ENCODE data around the gene PHACTR2.
"Not testable (repeated sequence)": the region's sequence is repeated elsewhere in the genome, so short reads cannot be mapped to it uniquely, and the experiment has no call there.

Gene PHACTR2

DNA sequence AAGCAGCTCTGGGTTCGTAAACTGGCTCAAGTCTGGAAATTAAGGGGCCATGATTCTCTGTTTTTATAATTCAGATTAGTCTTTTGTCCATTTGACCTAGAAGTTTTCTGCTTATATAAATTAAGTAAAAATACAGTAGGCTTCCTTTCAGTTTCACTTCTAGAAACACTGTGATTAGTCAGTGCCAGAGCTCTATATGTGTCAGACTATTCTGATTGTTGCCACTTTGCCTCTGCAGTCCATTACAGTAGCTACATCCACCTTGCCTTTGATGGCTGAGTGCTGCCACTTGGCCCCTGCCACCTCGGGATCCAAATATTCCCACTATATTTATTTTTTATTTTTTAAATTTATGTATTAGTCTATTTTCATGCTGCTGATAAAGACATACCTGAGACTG lies 194.4 kb downstream of the PHACTR2 start:
- Mint-ChIP-seq H3K27me3 (ENCODE audit: low read depth) (no peaks in the 10 kb centered on the region), H3K4me3 (no peak overlapping the region)

DNA sequence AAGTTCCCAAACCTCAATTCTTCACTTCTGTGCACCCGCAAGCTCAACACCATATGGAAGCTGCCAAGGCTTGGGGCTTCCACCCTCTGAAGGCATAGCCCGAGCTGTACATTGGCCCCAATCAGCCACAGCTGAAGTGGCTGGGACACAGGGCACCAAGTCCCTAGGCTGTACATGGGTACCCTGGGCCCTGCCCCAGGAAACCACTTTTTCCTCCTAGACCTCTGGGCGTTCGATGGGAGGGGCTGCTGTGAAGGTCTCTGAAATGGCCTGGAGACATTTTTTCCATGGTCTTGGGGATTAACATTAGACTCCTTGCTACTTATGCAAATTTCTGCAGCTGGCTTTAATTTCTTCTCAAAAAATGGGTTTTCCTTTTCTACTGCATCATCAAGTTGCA lies 195.8 kb downstream of the PHACTR2 start:
- not testable (repeated sequence) for H3K4me3 Mint-ChIP-seq; H3K27ac Mint-ChIP-seq; H3K4me1 Mint-ChIP-seq; H3K27me3 Mint-ChIP-seq (ENCODE audit: low read depth)
- Mint-ChIP-seq H3K9me3 (peaks cover 51% of the 10 kb centered on the region), H3K36me3 (ENCODE audit: low read depth) (peaks cover 30% of the 10 kb centered on the region)

More for the DNA sequence above, 194.4 kb downstream of the PHACTR2 start:
- TF ChIP-seq, protein P1, sequence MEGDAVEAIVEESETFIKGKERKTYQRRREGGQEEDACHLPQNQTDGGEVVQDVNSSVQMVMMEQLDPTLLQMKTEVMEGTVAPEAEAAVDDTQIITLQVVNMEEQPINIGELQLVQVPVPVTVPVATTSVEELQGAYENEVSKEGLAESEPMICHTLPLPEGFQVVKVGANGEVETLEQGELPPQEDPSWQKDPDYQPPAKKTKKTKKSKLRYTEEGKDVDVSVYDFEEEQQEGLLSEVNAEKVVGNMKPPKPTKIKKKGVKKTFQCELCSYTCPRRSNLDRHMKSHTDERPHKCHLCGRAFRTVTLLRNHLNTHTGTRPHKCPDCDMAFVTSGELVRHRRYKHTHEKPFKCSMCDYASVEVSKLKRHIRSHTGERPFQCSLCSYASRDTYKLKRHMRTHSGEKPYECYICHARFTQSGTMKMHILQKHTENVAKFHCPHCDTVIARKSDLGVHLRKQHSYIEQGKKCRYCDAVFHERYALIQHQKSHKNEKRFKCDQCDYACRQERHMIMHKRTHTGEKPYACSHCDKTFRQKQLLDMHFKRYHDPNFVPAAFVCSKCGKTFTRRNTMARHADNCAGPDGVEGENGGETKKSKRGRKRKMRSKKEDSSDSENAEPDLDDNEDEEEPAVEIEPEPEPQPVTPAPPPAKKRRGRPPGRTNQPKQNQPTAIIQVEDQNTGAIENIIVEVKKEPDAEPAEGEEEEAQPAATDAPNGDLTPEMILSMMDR (IDR thresholded peaks at IDR 0.05; ENCODE audit: unreplicated experiment in 3 of 3), result no peak
- Mint-ChIP-seq H3K27ac (no peak overlapping the region), H3K4me1 (no peaks in the 10 kb centered on the region), H3K9me3 (peaks cover 46% of the 10 kb centered on the region), H3K36me3 (ENCODE audit: low read depth) (peaks cover 40% of the 10 kb centered on the region)

- H3K4me3 Mint-ChIP-seq; H3K27ac Mint-ChIP-seq; H3K27me3 Mint-ChIP-seq (ENCODE audit: low read depth); H3K4me1 Mint-ChIP-seq: not testable (repeated sequence)
- Mint-ChIP-seq H3K9me3 (peaks cover 52% of the 10 kb centered on the region), H3K36me3 (ENCODE audit: low read depth) (peaks cover 23% of the 10 kb centered on the region)
Observed at GRCh38 chr6:143874503-143874902, 196.7 kb downstream of the PHACTR2 start.

DNA sequence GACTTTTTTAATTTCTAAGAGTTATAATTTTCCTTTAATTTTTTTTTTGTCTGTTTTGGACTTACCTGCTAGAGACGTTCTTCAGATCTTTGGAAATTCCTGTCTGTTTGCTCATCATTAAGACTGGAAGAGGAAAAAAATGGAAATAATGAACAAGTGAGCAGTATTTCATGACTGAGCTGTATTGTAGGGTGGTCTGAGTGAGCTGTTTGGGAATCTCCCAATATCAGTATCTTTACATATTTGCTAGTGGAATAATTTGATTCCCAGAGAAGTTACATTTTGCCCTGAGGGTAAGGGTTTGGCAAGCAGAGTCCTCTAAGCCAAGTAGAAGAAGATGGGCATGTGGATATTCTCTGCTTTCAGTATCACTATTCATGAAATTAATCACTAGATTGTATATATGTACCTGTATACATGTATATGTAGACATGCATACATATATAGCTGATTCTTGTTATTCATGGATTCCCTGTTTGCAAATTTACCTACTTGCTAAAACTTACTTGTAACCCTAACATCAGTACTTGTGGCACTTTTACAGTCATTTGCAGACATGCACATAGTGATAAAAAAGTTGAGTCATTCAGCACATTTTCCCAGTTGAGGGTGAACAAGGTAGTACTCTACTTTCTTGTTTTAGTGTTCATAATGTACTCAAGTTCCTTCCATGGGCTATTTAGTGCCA lies 200.0 kb downstream of the PHACTR2 start:
- TF ChIP-seq, protein P1 (IDR thresholded peaks at IDR 0.05; ENCODE audit: unreplicated experiment in 3 of 3), result no peak
- no peak overlapping the region for H3K4me3 Mint-ChIP-seq
- H3K9me3 Mint-ChIP-seq, result peaks cover 51% of the 10 kb centered on the region
- H3K27ac Mint-ChIP-seq, result no peak overlapping the region
- no peaks in the 10 kb centered on the region for H3K27me3 Mint-ChIP-seq (ENCODE audit: low read depth)
- peaks cover 5% of the 10 kb centered on the region for H3K4me1 Mint-ChIP-seq
- H3K36me3 Mint-ChIP-seq (ENCODE audit: low read depth), result peaks cover 13% of the 10 kb centered on the region

DNA sequence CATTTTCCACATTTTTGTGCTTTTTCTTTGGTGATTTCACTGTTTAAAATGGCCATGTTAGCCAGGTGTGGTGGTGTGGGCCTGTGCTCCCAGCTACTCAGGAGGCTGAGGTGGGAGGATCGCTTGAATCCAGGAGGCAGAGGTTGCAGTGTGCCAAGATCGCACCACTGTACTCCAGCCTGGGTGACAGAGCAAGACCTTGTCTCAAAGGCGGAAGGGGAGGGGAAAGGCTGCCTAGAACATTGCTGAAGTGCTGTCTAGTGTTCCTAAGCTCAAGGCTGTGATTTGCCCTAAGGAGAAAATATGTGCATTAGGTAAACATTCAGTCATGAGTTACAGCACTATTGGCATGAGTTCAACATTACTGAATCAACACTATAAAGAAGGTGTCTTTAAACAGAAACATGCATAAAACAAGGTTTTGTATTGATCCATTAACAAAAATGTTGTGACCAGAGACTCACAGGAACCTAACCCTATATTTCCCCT lies 200.6 kb downstream of the PHACTR2 start:
- H3K9me3 Mint-ChIP-seq, result peaks cover 51% of the 10 kb centered on the region

DNA sequence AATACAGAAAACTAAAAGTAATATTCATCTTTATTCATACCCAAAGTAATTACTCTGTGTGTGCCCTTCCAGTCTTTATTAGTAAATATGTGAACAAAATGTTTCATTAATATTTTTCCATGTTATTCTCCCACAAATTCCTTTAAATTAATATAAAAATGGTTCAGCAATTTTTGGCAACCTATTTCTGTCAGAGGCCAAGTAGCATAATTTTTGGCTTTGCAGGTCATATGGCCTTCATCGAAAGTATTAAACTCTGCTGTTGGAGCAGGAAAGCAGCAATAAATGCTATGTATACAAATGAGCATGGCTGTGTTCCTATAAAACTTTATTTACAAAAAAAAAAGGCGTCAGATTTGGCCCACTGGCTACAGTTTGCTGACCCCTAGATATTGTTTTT lies 202.6 kb downstream of the PHACTR2 start:
- Mint-ChIP-seq H3K4me1 (peaks cover 16% of the 10 kb centered on the region), H3K9me3 (peaks cover 37% of the 10 kb centered on the region), H3K36me3 (ENCODE audit: low read depth) (peaks cover 2% of the 10 kb centered on the region), H3K4me3 (no peak overlapping the region), H3K27ac (no peak overlapping the region), H3K27me3 (ENCODE audit: low read depth) (peaks cover 4% of the 10 kb centered on the region)
- TF ChIP-seq, protein P1 (IDR thresholded peaks at IDR 0.05; ENCODE audit: unreplicated experiment in 3 of 3), result no peak

More for the DNA sequence above, 200.6 kb downstream of the PHACTR2 start:
- Mint-ChIP-seq H3K27me3 (ENCODE audit: low read depth) (peaks cover 4% of the 10 kb centered on the region), H3K4me1 (peaks cover 8% of the 10 kb centered on the region), H3K36me3 (ENCODE audit: low read depth) (peaks cover 11% of the 10 kb centered on the region), H3K27ac (no peak overlapping the region), H3K4me3 (no peak overlapping the region)
- TF ChIP-seq, protein P1 (IDR thresholded peaks at IDR 0.05; ENCODE audit: unreplicated experiment in 3 of 3), result no peak

All from nephron (organoid).